Trophoblast cell (in vitro differentiated cells and primary cell): ENCODE results near the gene MMP21.

ENCODE experiments used
- DNase-seq, 2 donors: peaks; one replicate each; pipeline ENCODE4 v3.0.0-alpha.2; 2016
- H2AFZ ChIP-seq: 2 replicates; pipeline ENCODE4 v1.6.1; 2013; ENCODE audit warnings: low read length, moderate library complexity, mild to moderate bottlenecking; ENCODE audit not compliant: insufficient read depth, poor library complexity
- H2AK5ac ChIP-seq: 2 replicates; pipeline ENCODE4 v1.6.1; 2013; ENCODE audit warnings: mild to moderate bottlenecking, low read length
- H2BK120ac ChIP-seq: 2 replicates; pipeline ENCODE4 v1.6.1; 2013; ENCODE audit warnings: low read length, mild to moderate bottlenecking, moderate library complexity; ENCODE audit not compliant: insufficient read depth, poor library complexity
- H2BK12ac ChIP-seq: 2 replicates; pipeline ENCODE4 v1.6.1; 2013; ENCODE audit warnings: mild to moderate bottlenecking, low read length, moderate library complexity
- H2BK5ac ChIP-seq: 2 replicates; pipeline ENCODE4 v1.6.1; 2013; ENCODE audit warnings: low read length, low read depth, moderate library complexity, mild to moderate bottlenecking; ENCODE audit not compliant: poor library complexity
- H3K14ac ChIP-seq: 2 replicates; pipeline ENCODE4 v1.6.1; 2013; ENCODE audit warnings: mild to moderate bottlenecking, low read length
- H3K18ac ChIP-seq: 2 replicates; pipeline ENCODE4 v1.6.1; 2013; ENCODE audit warnings: mild to moderate bottlenecking, low read length
- H3K23ac ChIP-seq: 2 replicates; pipeline ENCODE4 v1.6.1; 2013; ENCODE audit warnings: low read length
- H3K27ac ChIP-seq: 2 replicates; pipeline ENCODE4 v1.5.1; 2013; ENCODE audit warnings: low read depth, mild to moderate bottlenecking, inconsistent platforms, low read length, moderate library complexity
- H3K27me3 ChIP-seq: 2 replicates; pipeline ENCODE4 v1.6.1; 2013; ENCODE audit warnings: inconsistent platforms, mild to moderate bottlenecking, low read length, moderate library complexity; ENCODE audit not compliant: insufficient read depth
- H3K36me3 ChIP-seq, 2 experiments: 1 replicate in 1 of 2; 2 replicates in 1 of 2; pipeline ENCODE4 v1.6.1; 2013; ENCODE audit warnings: low read length in 2 of 2, mild to moderate bottlenecking in 2 of 2, moderate library complexity in 1 of 2; ENCODE audit not compliant: insufficient read depth in 2 of 2, control insufficient read depth in 1 of 2
- H3K4ac ChIP-seq: 2 replicates; pipeline ENCODE4 v1.6.1; 2013; ENCODE audit warnings: low read depth, mild to moderate bottlenecking, low read length, moderate library complexity
- H3K4me1 ChIP-seq, 2 experiments: 1 replicate in 1 of 2; 2 replicates in 1 of 2; pipeline ENCODE4 v1.6.1; 2013; ENCODE audit warnings: low read length in 2 of 2, mild to moderate bottlenecking in 2 of 2, moderate library complexity in 1 of 2; ENCODE audit not compliant: insufficient read depth in 2 of 2, control insufficient read depth in 1 of 2
- H3K4me2 ChIP-seq: 2 replicates; pipeline ENCODE4 v1.6.1; 2013; ENCODE audit warnings: inconsistent platforms, mild to moderate bottlenecking, low read length, moderate library complexity
- H3K4me3 ChIP-seq: 2 replicates; pipeline ENCODE4 v1.5.1; 2013; ENCODE audit warnings: mild to moderate bottlenecking, low read depth, low read length, inconsistent platforms
- H3K79me1 ChIP-seq: one replicate; pipeline ENCODE4 v1.6.1; 2013; ENCODE audit warnings: low read length
- H3K79me2 ChIP-seq: 2 replicates; pipeline ENCODE4 v1.6.1; 2013; ENCODE audit warnings: low read length, mild to moderate bottlenecking; ENCODE audit not compliant: control insufficient read depth, insufficient read depth, poor library complexity
- H3K9ac ChIP-seq: 2 replicates; pipeline ENCODE4 v1.6.1; 2013; ENCODE audit warnings: mild to moderate bottlenecking, low read length
- H3K9me3 ChIP-seq: 2 replicates; pipeline ENCODE4 v1.6.1; 2013; ENCODE audit warnings: low read depth, mild to moderate bottlenecking, control low read depth, inconsistent platforms, low read length; ENCODE audit not compliant: insufficient read depth
- H4K12ac ChIP-seq: 2 replicates; pipeline ENCODE4 v1.6.1; 2013; ENCODE audit warnings: low read depth, mild to moderate bottlenecking, low read length, moderate library complexity
- H4K8ac ChIP-seq: 2 replicates; pipeline ENCODE4 v1.6.1; 2013; ENCODE audit warnings: low read depth, mild to moderate bottlenecking, low read length, moderate library complexity
- H4K91ac ChIP-seq: one replicate; pipeline ENCODE4 v1.6.1; 2013; ENCODE audit warnings: low read depth, mild to moderate bottlenecking, low read length, moderate library complexity
- WGBS: extraction: QIAGEN DNeasy Blood & Tissue Kit; methylation state at CpG from one replicate; pipeline ENCODE4 v1.1.7; 2013; ENCODE audit warnings: missing lambda C conversion rate; ENCODE audit not compliant: insufficient read length, insufficient coverage; ENCODE audit errors: extremely low coverage; 5-methylcytosine and 5-hydroxymethylcytosine counted together

Gene MMP21

DNA sequence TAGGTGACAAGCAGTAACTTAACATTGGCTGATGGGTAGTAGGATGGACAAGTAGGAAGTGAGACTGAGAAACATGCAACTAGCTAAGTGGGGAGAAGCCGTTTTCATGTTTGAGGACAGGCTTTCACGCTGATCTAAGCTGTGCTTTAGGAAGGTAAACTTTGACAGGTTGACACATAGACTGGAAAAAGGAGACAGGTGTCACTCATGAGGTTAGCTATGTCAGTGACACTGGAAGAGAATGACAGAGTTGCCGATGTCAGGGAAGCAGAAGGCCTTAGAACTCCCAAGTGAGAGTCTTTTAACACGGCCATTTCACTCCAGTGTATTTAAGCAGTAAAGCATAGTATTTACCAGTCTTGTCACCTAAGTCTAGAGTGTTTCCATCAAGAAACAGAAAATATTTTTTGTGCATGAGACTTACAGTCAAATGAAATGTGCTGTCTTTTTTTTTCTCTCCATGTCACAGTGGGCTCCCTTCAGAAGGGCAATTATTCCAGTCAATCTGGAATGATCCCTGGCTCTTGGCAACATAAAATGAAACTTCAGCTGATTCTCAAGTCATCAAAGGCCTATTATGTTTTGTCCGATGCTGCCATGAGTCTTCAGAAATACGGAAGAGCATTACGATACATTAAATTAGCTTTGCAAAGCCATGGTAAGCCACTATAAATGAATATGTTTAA, 35.5 kb downstream of the MMP21 start:
- H3K9me3 ChIP-seq = no peaks in the 10 kb centered on the region
- H3K9ac ChIP-seq = no peak overlapping the region
- H3K18ac ChIP-seq = no peak overlapping the region
- no peaks in the 10 kb centered on the region for H3K79me2 ChIP-seq
- no peak overlapping the region for H3K4me3 ChIP-seq
- no peak overlapping the region for H2AK5ac ChIP-seq
- H3K4me2 ChIP-seq = no peak overlapping the region
- H2BK12ac ChIP-seq = no peak overlapping the region
- no peak overlapping the region for H4K91ac ChIP-seq
- no peak overlapping the region for H3K14ac ChIP-seq
- no peaks in the 10 kb centered on the region for H3K79me1 ChIP-seq
- no peak overlapping the region for H2AFZ ChIP-seq
- H3K4me1 ChIP-seq = no peaks in the 10 kb centered on the region
- no peak overlapping the region for H2BK5ac ChIP-seq
- peaks cover 19 to 49% of the 10 kb centered on the region in 2 experiments for H3K36me3 ChIP-seq
- no peak overlapping the region for H3K4ac ChIP-seq
- no peak overlapping the region for H2BK120ac ChIP-seq
- no peak overlapping the region for H4K12ac ChIP-seq
- no peak overlapping the region for H3K27ac ChIP-seq
- DNase-seq = no peak
- no peak overlapping the region for H3K23ac ChIP-seq
- H3K27me3 ChIP-seq = no peaks in the 10 kb centered on the region
- no peak overlapping the region for H4K8ac ChIP-seq
- no CpG with 5 or more reads among the region's 7 CpGs for WGBS

GRCh38 chr10:125738206-125738605, 37.4 kb downstream of the MMP21 start:
- WGBS = no CpG with 5 or more reads among the region's 5 CpGs
- no peak overlapping the region for H2AK5ac ChIP-seq
- no peak overlapping the region for H3K9ac ChIP-seq
- no peak overlapping the region for H4K12ac ChIP-seq
- no peak overlapping the region for H3K4ac ChIP-seq
- no peak overlapping the region for H3K4me2 ChIP-seq
- no peak overlapping the region for H3K14ac ChIP-seq
- no peak overlapping the region for H3K18ac ChIP-seq
- H2BK12ac ChIP-seq = no peak overlapping the region
- no peak overlapping the region for H2BK120ac ChIP-seq
- no peak overlapping the region for H3K4me3 ChIP-seq
- H3K27me3 ChIP-seq = no peaks in the 10 kb centered on the region
- no peak overlapping the region for H4K8ac ChIP-seq
- no peak overlapping the region for H3K27ac ChIP-seq
- no peak overlapping the region for H2AFZ ChIP-seq
- no peaks in the 10 kb centered on the region for H3K79me1 ChIP-seq
- no peaks in the 10 kb centered on the region for H3K4me1 ChIP-seq
- H4K91ac ChIP-seq = no peak overlapping the region
- no peaks in the 10 kb centered on the region for H3K9me3 ChIP-seq
- DNase-seq = no peak
- H3K36me3 ChIP-seq = peaks cover 13 to 40% of the 10 kb centered on the region in 2 experiments
- no peaks in the 10 kb centered on the region for H3K79me2 ChIP-seq
- H2BK5ac ChIP-seq = no peak overlapping the region
- no peak overlapping the region for H3K23ac ChIP-seq

DNA sequence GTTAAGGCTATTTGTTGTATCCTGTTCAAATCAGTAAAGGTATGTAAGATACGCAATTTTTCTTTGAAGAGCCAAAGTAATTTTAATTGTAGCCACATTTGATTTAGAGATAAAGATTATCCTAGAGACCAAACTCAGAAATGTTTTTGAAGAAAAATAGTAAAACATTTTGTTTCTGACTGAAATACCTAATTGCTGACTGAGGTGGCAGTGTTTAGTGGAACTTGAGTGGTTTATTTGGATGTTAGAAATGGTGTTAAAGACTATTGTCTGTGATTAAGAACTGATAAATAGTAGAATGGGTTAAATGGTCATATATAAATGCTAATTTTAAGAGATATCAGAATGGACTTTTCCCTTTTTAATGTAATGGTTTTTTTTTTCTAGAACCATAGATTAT, 40.8 kb downstream of the MMP21 start:
- no peak overlapping the region for H2BK5ac ChIP-seq
- no peak for DNase-seq
- no peak overlapping the region for H3K4me3 ChIP-seq
- no peak overlapping the region for H2BK120ac ChIP-seq
- no peak overlapping the region for H2AK5ac ChIP-seq
- no peaks in the 10 kb centered on the region for H3K79me2 ChIP-seq
- peaks cover 7 to 33% of the 10 kb centered on the region in 2 experiments for H3K36me3 ChIP-seq
- H3K4me1 ChIP-seq = no peaks in the 10 kb centered on the region
- no peak overlapping the region for H3K27ac ChIP-seq
- H3K4ac ChIP-seq = no peak overlapping the region
- no peak overlapping the region for H4K91ac ChIP-seq
- no peak overlapping the region for H3K18ac ChIP-seq
- H2AFZ ChIP-seq = no peak overlapping the region
- no peak overlapping the region for H4K8ac ChIP-seq
- H2BK12ac ChIP-seq = no peak overlapping the region
- no peaks in the 10 kb centered on the region for H3K79me1 ChIP-seq
- no peak overlapping the region for H3K9ac ChIP-seq
- no CpG with 5 or more reads among the region's 1 CpG for WGBS
- no peaks in the 10 kb centered on the region for H3K27me3 ChIP-seq
- H4K12ac ChIP-seq = no peak overlapping the region
- no peak overlapping the region for H3K23ac ChIP-seq
- no peaks in the 10 kb centered on the region for H3K9me3 ChIP-seq
- no peak overlapping the region for H3K4me2 ChIP-seq
- no peak overlapping the region for H3K14ac ChIP-seq

DNA sequence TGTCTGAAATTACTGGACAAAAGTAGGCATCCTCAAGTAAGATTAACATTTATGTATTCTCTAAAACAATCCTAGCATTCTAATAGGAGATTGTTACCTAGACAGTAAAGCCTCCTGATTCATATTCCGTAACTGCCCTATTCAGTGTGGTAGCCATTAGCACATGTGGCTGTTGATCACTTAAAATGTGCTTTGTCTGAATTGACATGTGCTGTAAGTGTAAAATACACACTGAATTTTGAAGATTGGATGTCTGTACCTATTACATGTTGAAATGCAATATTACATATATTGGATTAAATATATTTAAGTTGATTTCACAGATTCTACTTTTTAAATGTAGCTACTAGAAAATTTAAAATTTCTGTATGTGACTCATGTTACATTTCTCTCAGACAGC, 41.5 kb downstream of the MMP21 start:
- DNase-seq = no peak
- Histone ChIP-seq H3K79me1 (no peaks in the 10 kb centered on the region), H2AK5ac (no peak overlapping the region), H3K4me2 (no peak overlapping the region), H3K9ac (no peak overlapping the region), H2AFZ (no peak overlapping the region), H2BK5ac (no peak overlapping the region), H3K9me3 (no peaks in the 10 kb centered on the region), H2BK120ac (no peak overlapping the region), H3K23ac (no peak overlapping the region), H3K18ac (no peak overlapping the region), H3K27me3 (no peaks in the 10 kb centered on the region), H4K8ac (no peak overlapping the region), H4K12ac (no peak overlapping the region), H3K27ac (no peak overlapping the region), H3K14ac (no peak overlapping the region), H3K36me3 (peaks cover 7 to 35% of the 10 kb centered on the region in 2 experiments), H3K4me1 (no peaks in the 10 kb centered on the region), H2BK12ac (no peak overlapping the region), H3K4me3 (no peak overlapping the region), H3K79me2 (no peaks in the 10 kb centered on the region), H4K91ac (no peak overlapping the region), H3K4ac (no peak overlapping the region)
- WGBS = no CpG with 5 or more reads among the region's 1 CpG
